HG02623 (cell line): ENCODE data around the gene SEC16A.

Source experiments
- ATAC-seq: cut with Tn5 transposase; IDR thresholded peaks from one replicate; pipeline ENCODE4 v1.9.1; 2021; ENCODE audit warnings: moderate library complexity; ENCODE audit not compliant: unreplicated experiment

The SEC16A gene

GRCh38 chr9:136504512-136505348 lies 21.9 kb upstream of the SEC16A start:
- no peak for ATAC-seq

- no peak for ATAC-seq
Observed at GRCh38 chr9:136502940-136503550, 20.2 kb upstream of the SEC16A start.

GRCh38 chr9:136502196-136502595 lies 19.4 kb upstream of the SEC16A start:
- ATAC-seq: no peak

GRCh38 chr9:136501686-136502085 lies 18.8 kb upstream of the SEC16A start:
- ATAC-seq: no peak

- ATAC-seq: no peak
Observed at GRCh38 chr9:136499935-136500910, 17.4 kb upstream of the SEC16A start.

- no peak for ATAC-seq
Observed at GRCh38 chr9:136499071-136499934, 16.5 kb upstream of the SEC16A start.

GRCh38 chr9:136497916-136498695 lies 15.3 kb upstream of the SEC16A start:
- no peak for ATAC-seq

- no peak for ATAC-seq
Observed at GRCh38 chr9:136496801-136497620, 14.2 kb upstream of the SEC16A start.

- no peak for ATAC-seq
Observed at GRCh38 chr9:136496181-136496580, 13.3 kb upstream of the SEC16A start.

- no peak for ATAC-seq
Observed at GRCh38 chr9:136495238-136495800, 12.5 kb upstream of the SEC16A start.

- no peak for ATAC-seq
Observed at GRCh38 chr9:136494531-136495215, 11.8 kb upstream of the SEC16A start.

GRCh38 chr9:136494012-136494411 lies 11.2 kb upstream of the SEC16A start:
- no peak for ATAC-seq

GRCh38 chr9:136493567-136493971 lies 10.7 kb upstream of the SEC16A start:
- no peak for ATAC-seq

- no peak for ATAC-seq
Observed at GRCh38 chr9:136492978-136493522, 10.2 kb upstream of the SEC16A start.

- ATAC-seq: no peak
Observed at GRCh38 chr9:136489731-136490130, 6.9 kb upstream of the SEC16A start.

- ATAC-seq: no peak
Observed at GRCh38 chr9:136488247-136489214, 5.7 kb upstream of the SEC16A start.
